ENCODE results near the gene ST8SIA1.
"Not testable (repeated sequence)": the region's sequence is repeated elsewhere in the genome, so short reads cannot be mapped to it uniquely, and the experiment has no call there.

ST8SIA1 gene

GRCh38 chr12:22190969-22191368 is 143.5 kb downstream of the ST8SIA1 start:
- H3K4me3 Mint-ChIP-seq, result no peak overlapping the region
- no peaks in the 10 kb centered on the region for H3K9me3 Mint-ChIP-seq
- H3K27me3 Mint-ChIP-seq, result no peaks in the 10 kb centered on the region
- intact Hi-C loops (cut with micrococcal nuclease), result no loop called here
- H3K36me3 Mint-ChIP-seq (ENCODE audit: low read depth), result no peaks in the 10 kb centered on the region
- no peaks in the 10 kb centered on the region for H3K4me1 Mint-ChIP-seq (ENCODE audit: low read depth)
- no peak overlapping the region for H3K27ac Mint-ChIP-seq

- H3K27ac Mint-ChIP-seq, result no peak overlapping the region
- intact Hi-C loops (cut with micrococcal nuclease), result no loop called here
- H3K36me3 Mint-ChIP-seq (ENCODE audit: low read depth), result no peaks in the 10 kb centered on the region
- H3K4me3 Mint-ChIP-seq, result no peak overlapping the region
- H3K4me1 Mint-ChIP-seq (ENCODE audit: low read depth), result no peaks in the 10 kb centered on the region
- H3K27me3 Mint-ChIP-seq, result no peaks in the 10 kb centered on the region
- no peaks in the 10 kb centered on the region for H3K9me3 Mint-ChIP-seq
Measured at GRCh38 chr12:22188431-22188830, 146.1 kb downstream of the ST8SIA1 start.

GRCh38 chr12:22180705-22181104 is 153.8 kb downstream of the ST8SIA1 start:
- Mint-ChIP-seq H3K9me3 (no peaks in the 10 kb centered on the region), H3K4me1 (ENCODE audit: low read depth) (no peaks in the 10 kb centered on the region), H3K36me3 (ENCODE audit: low read depth) (no peaks in the 10 kb centered on the region), H3K4me3 (no peak overlapping the region), H3K27ac (no peak overlapping the region), H3K27me3 (no peaks in the 10 kb centered on the region)
- intact Hi-C loops (cut with micrococcal nuclease), result no loop called here

GRCh38 chr12:22173177-22173576 is 161.3 kb downstream of the ST8SIA1 start:
- intact Hi-C loops (cut with micrococcal nuclease), result no loop called here
- Mint-ChIP-seq H3K4me3 (no peak overlapping the region), H3K9me3 (no peaks in the 10 kb centered on the region), H3K27me3 (no peaks in the 10 kb centered on the region), H3K4me1 (ENCODE audit: low read depth) (peaks cover 7% of the 10 kb centered on the region), H3K27ac (no peak overlapping the region), H3K36me3 (ENCODE audit: low read depth) (no peaks in the 10 kb centered on the region)

- intact Hi-C loops (cut with micrococcal nuclease), result no loop called here
- Mint-ChIP-seq H3K27ac (no peak overlapping the region), H3K9me3 (no peaks in the 10 kb centered on the region), H3K36me3 (ENCODE audit: low read depth) (no peaks in the 10 kb centered on the region), H3K4me1 (ENCODE audit: low read depth) (peaks cover 7% of the 10 kb centered on the region), H3K4me3 (no peak overlapping the region), H3K27me3 (no peaks in the 10 kb centered on the region)
Measured at GRCh38 chr12:22172501-22172900, 162.0 kb downstream of the ST8SIA1 start.

- no peaks in the 10 kb centered on the region for H3K27me3 Mint-ChIP-seq
- intact Hi-C loops (cut with micrococcal nuclease), result no loop called here
- H3K36me3 Mint-ChIP-seq (ENCODE audit: low read depth), result no peaks in the 10 kb centered on the region
- no peak overlapping the region for H3K27ac Mint-ChIP-seq
- peaks cover 7% of the 10 kb centered on the region for H3K4me1 Mint-ChIP-seq (ENCODE audit: low read depth)
- no peaks in the 10 kb centered on the region for H3K9me3 Mint-ChIP-seq
- H3K4me3 Mint-ChIP-seq, result no peak overlapping the region
Measured at GRCh38 chr12:22169376-22169775, 165.1 kb downstream of the ST8SIA1 start.

- Mint-ChIP-seq H3K36me3 (ENCODE audit: low read depth) (no peaks in the 10 kb centered on the region), H3K9me3 (no peaks in the 10 kb centered on the region), H3K4me1 (ENCODE audit: low read depth) (peaks cover 11% of the 10 kb centered on the region), H3K4me3 (no peak overlapping the region), H3K27ac (no peak overlapping the region), H3K27me3 (no peaks in the 10 kb centered on the region)
- intact Hi-C loops (cut with micrococcal nuclease), result no loop called here
Measured at GRCh38 chr12:22164139-22164538, 170.4 kb downstream of the ST8SIA1 start.

GRCh38 chr12:22163594-22163993 is 170.9 kb downstream of the ST8SIA1 start:
- H3K9me3 Mint-ChIP-seq, result no peaks in the 10 kb centered on the region
- peaks cover 11% of the 10 kb centered on the region for H3K4me1 Mint-ChIP-seq (ENCODE audit: low read depth)
- no peaks in the 10 kb centered on the region for H3K36me3 Mint-ChIP-seq (ENCODE audit: low read depth)
- H3K27me3 Mint-ChIP-seq, result no peaks in the 10 kb centered on the region
- no peak overlapping the region for H3K4me3 Mint-ChIP-seq
- H3K27ac Mint-ChIP-seq, result no peak overlapping the region
- intact Hi-C loops (cut with micrococcal nuclease), result no loop called here

- Mint-ChIP-seq H3K27ac (no peak overlapping the region), H3K9me3 (no peaks in the 10 kb centered on the region), H3K36me3 (ENCODE audit: low read depth) (no peaks in the 10 kb centered on the region), H3K4me3 (no peak overlapping the region), H3K4me1 (ENCODE audit: low read depth) (peaks cover 11% of the 10 kb centered on the region), H3K27me3 (no peaks in the 10 kb centered on the region)
- intact Hi-C loops (cut with micrococcal nuclease), result no loop called here
Measured at GRCh38 chr12:22160396-22161003, 174.0 kb downstream of the ST8SIA1 start.

GRCh38 chr12:22149286-22149685 is 185.2 kb downstream of the ST8SIA1 start:
- H3K27me3 Mint-ChIP-seq; H3K4me3 Mint-ChIP-seq; H3K36me3 Mint-ChIP-seq (ENCODE audit: low read depth); intact Hi-C loops (cut with micrococcal nuclease); H3K27ac Mint-ChIP-seq; H3K4me1 Mint-ChIP-seq (ENCODE audit: low read depth); H3K9me3 Mint-ChIP-seq: not testable (repeated sequence)

- H3K27me3 Mint-ChIP-seq; H3K4me1 Mint-ChIP-seq (ENCODE audit: low read depth); H3K4me3 Mint-ChIP-seq; H3K27ac Mint-ChIP-seq; H3K9me3 Mint-ChIP-seq; H3K36me3 Mint-ChIP-seq (ENCODE audit: low read depth); intact Hi-C loops (cut with micrococcal nuclease): not testable (repeated sequence)
Measured at GRCh38 chr12:22146686-22147085, 187.8 kb downstream of the ST8SIA1 start.
